ENCODE measurements around the gene CDK5RAP1.

DNA sequence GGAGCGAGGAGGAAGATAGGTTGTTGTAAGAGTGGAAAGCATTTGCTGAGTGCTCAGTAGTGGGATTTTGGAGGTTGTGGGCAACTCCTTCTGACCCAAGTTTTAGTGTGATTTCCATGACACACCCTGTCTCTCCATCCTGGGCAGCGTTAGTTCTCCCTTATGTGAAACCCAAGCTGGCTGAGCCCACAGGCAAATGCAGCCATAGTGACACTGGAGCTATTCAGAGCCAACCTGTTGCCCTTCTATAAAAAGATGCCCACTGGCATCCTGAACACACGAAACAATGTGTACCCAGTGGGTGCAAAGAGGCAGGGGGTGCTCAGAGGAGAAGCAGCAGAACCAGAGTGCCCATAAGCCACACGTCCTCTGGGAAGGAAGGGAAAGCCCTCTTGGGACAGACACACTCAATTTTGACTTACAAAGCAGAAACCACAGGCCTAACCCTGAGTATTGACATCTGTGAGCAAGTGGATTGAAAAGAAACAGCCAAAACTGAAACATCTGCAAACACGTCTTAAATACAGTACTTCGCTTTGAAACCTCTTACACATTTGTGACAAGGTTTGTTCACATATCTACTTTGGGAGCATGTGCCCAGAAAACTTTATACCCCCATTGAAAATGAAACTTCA lies 63.7 kb downstream of the CDK5RAP1 start:
- TF ChIP-seq, protein P1, sequence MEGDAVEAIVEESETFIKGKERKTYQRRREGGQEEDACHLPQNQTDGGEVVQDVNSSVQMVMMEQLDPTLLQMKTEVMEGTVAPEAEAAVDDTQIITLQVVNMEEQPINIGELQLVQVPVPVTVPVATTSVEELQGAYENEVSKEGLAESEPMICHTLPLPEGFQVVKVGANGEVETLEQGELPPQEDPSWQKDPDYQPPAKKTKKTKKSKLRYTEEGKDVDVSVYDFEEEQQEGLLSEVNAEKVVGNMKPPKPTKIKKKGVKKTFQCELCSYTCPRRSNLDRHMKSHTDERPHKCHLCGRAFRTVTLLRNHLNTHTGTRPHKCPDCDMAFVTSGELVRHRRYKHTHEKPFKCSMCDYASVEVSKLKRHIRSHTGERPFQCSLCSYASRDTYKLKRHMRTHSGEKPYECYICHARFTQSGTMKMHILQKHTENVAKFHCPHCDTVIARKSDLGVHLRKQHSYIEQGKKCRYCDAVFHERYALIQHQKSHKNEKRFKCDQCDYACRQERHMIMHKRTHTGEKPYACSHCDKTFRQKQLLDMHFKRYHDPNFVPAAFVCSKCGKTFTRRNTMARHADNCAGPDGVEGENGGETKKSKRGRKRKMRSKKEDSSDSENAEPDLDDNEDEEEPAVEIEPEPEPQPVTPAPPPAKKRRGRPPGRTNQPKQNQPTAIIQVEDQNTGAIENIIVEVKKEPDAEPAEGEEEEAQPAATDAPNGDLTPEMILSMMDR (IDR thresholded peaks at IDR 0.05) = no peak
- no peak for TF ChIP-seq POLR2A (IDR thresholded peaks at IDR 0.05)
